ENCODE measurements around the gene DHTKD1.

Gene DHTKD1

GRCh38 chr10:12022580-12023257 is 46.0 kb upstream of the DHTKD1 start:
- Histone ChIP-seq H3K4me2 (ENCODE audit: insufficient read depth, low read length) (no peak overlapping the region), H3K27ac (ENCODE audit: low read length) (no peak overlapping the region)
- TF ChIP-seq EZH2 (IDR thresholded peaks at IDR 0.05; ENCODE audit: borderline replicate concordance, low read depth, low read length, severe bottlenecking) = no peak
- no peak for TF ChIP-seq CTCF (IDR thresholded peaks at IDR 0.05; ENCODE audit: borderline replicate concordance, extremely low read depth, low read length, poor library complexity, severe bottlenecking)

GRCh38 chr10:12025591-12025990 is 43.2 kb upstream of the DHTKD1 start:
- Histone ChIP-seq H3K4me1 (ENCODE audit: insufficient read depth, low read length) (no peaks in the 10 kb centered on the region), H3K36me3 (ENCODE audit: insufficient read depth, low read length) (peaks cover 72% of the 10 kb centered on the region), H4K20me1 (ENCODE audit: insufficient read depth, low read length) (peaks cover 14% of the 10 kb centered on the region; the same call in 1 of the 2 replicates), H3K9ac (ENCODE audit: low read depth, low read length) (no peak overlapping the region), H3K9me3 (ENCODE audit: insufficient read depth, low read length, severe bottlenecking) (no peaks in the 10 kb centered on the region), H3K27me3 (ENCODE audit: insufficient read depth, low read length, poor library complexity) (no peaks in the 10 kb centered on the region), H3K4me3 (ENCODE audit: low read depth in 1 of 2, low read length in 2 of 2) (no peak overlapping the region), H3K4me2 (ENCODE audit: insufficient read depth, low read length) (no peak overlapping the region), H3K79me2 (ENCODE audit: insufficient read depth, low read length) (peaks cover 92% of the 10 kb centered on the region), H3K27ac (ENCODE audit: low read length) (no peak overlapping the region), H2AFZ (ENCODE audit: low read depth, low read length) (no peak overlapping the region)
- ATAC-seq (ENCODE audit: insufficient read depth, low read depth) = no peak
- TF ChIP-seq CTCF (IDR thresholded peaks at IDR 0.05; ENCODE audit: borderline replicate concordance, extremely low read depth, low read length, poor library complexity, severe bottlenecking) (no peak), EZH2 (IDR thresholded peaks at IDR 0.05; ENCODE audit: borderline replicate concordance, low read depth, low read length, severe bottlenecking) (no peak)
- no peak for DNase-seq

More at GRCh38 chr10:12022580-12023257, 46.0 kb upstream of the DHTKD1 start:
- Histone ChIP-seq H3K9ac (ENCODE audit: low read depth, low read length) (no peak overlapping the region), H3K9me3 (ENCODE audit: insufficient read depth, low read length, severe bottlenecking) (no peaks in the 10 kb centered on the region), H3K4me1 (ENCODE audit: insufficient read depth, low read length) (no peaks in the 10 kb centered on the region), H3K79me2 (ENCODE audit: insufficient read depth, low read length) (peaks cover 91% of the 10 kb centered on the region), H2AFZ (ENCODE audit: low read depth, low read length) (no peak overlapping the region), H3K36me3 (ENCODE audit: insufficient read depth, low read length) (peaks cover 50% of the 10 kb centered on the region), H4K20me1 (ENCODE audit: insufficient read depth, low read length) (peaks cover 21% of the 10 kb centered on the region; the same call in 1 of the 2 replicates), H3K4me3 (ENCODE audit: low read depth in 1 of 2, low read length in 2 of 2) (no peak overlapping the region), H3K27me3 (ENCODE audit: insufficient read depth, low read length, poor library complexity) (no peaks in the 10 kb centered on the region)
- ATAC-seq (ENCODE audit: insufficient read depth, low read depth) = no peak
- no peak for DNase-seq

GRCh38 chr10:12027539-12027938 is 41.2 kb upstream of the DHTKD1 start:
- H4K20me1 ChIP-seq (ENCODE audit: insufficient read depth, low read length) = peaks cover 9% of the 10 kb centered on the region; the same call in 1 of the 2 replicates
- peaks cover 91% of the 10 kb centered on the region for H3K79me2 ChIP-seq (ENCODE audit: insufficient read depth, low read length)
- H2AFZ ChIP-seq (ENCODE audit: low read depth, low read length) = no peak overlapping the region
- H3K27me3 ChIP-seq (ENCODE audit: insufficient read depth, low read length, poor library complexity) = no peaks in the 10 kb centered on the region
- no peak for TF ChIP-seq CTCF (IDR thresholded peaks at IDR 0.05; ENCODE audit: borderline replicate concordance, extremely low read depth, low read length, poor library complexity, severe bottlenecking)
- no peak for TF ChIP-seq EZH2 (IDR thresholded peaks at IDR 0.05; ENCODE audit: borderline replicate concordance, low read depth, low read length, severe bottlenecking)
- no peak for DNase-seq
- no peak overlapping the region for H3K4me2 ChIP-seq (ENCODE audit: insufficient read depth, low read length)
- H3K4me3 ChIP-seq (ENCODE audit: low read depth in 1 of 2, low read length in 2 of 2) = no peak overlapping the region
- H3K27ac ChIP-seq (ENCODE audit: low read length) = no peak overlapping the region
- H3K36me3 ChIP-seq (ENCODE audit: insufficient read depth, low read length) = peaks cover 71% of the 10 kb centered on the region
- no peak overlapping the region for H3K9ac ChIP-seq (ENCODE audit: low read depth, low read length)
- H3K9me3 ChIP-seq (ENCODE audit: insufficient read depth, low read length, severe bottlenecking) = no peaks in the 10 kb centered on the region
- no peak for ATAC-seq (ENCODE audit: insufficient read depth, low read depth)
- H3K4me1 ChIP-seq (ENCODE audit: insufficient read depth, low read length) = no peaks in the 10 kb centered on the region

Measured in DND-41 (cell line).